ENCODE results near the gene BCAR1.

DNA sequence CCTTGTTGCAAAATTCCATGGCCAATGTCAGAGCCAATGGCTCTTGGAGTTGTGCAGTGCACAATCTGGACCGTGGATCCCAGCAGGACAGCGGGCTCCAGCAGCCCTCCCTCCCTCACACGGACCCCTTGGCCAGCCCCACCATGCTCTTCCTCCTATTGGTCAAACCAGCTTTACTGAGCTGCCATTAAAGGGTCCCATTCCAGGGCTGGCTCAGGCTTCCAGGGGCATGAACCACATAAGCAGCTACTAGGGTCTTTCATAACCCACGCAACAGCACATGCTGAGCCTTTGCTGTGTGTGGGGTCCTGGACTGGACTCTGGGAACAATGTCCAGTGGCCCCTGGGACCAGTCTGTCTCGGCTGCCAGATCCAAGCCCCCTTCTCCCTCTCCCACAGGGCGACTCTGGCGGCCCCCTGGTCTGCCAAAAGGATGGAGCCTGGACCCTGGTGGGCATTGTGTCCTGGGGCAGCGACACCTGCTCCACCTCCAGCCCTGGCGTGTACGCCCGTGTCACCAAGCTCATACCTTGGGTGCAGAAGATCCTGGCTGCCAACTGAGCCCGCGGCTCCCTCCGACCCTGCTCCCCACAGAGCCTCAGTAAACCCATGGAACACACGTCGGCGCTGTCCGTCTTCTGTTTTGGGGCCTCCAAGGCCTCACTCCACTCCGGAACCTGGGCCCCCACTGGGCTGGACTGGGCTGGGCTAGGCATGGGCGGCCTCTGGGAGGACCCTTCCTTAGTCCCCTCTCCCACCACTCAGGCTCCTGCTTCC, 26.9 kb downstream of the BCAR1 start:
- TF ChIP-seq, protein P1, sequence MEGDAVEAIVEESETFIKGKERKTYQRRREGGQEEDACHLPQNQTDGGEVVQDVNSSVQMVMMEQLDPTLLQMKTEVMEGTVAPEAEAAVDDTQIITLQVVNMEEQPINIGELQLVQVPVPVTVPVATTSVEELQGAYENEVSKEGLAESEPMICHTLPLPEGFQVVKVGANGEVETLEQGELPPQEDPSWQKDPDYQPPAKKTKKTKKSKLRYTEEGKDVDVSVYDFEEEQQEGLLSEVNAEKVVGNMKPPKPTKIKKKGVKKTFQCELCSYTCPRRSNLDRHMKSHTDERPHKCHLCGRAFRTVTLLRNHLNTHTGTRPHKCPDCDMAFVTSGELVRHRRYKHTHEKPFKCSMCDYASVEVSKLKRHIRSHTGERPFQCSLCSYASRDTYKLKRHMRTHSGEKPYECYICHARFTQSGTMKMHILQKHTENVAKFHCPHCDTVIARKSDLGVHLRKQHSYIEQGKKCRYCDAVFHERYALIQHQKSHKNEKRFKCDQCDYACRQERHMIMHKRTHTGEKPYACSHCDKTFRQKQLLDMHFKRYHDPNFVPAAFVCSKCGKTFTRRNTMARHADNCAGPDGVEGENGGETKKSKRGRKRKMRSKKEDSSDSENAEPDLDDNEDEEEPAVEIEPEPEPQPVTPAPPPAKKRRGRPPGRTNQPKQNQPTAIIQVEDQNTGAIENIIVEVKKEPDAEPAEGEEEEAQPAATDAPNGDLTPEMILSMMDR (conservative IDR thresholded peaks at IDR 0.05; ENCODE audit: low read length), result no peak
- TF ChIP-seq EZH2phosphoT487 (IDR thresholded peaks at IDR 0.05; ENCODE audit: borderline replicate concordance), result no peak
